Gastroesophageal sphincter (tissue), 3 donors: ENCODE data around the gene LRP1B.

Experiments used
- CTCF ChIP-seq, 4 experiments: fragments of 200-600 bp in 2 of 4; fragments of 450-650 bp in 2 of 4; sonication (generic) in 1 of 4; IDR thresholded peaks; one replicate each; pipeline ENCODE4 v1.5.1; 2017 to 2019; ENCODE audit warnings: antibody characterized with exemption in 4 of 4, mild to moderate bottlenecking in 2 of 4, moderate library complexity in 2 of 4
- POLR2A ChIP-seq, 2 donors: fragments of 450-650 bp; IDR thresholded peaks; one replicate each; pipeline ENCODE4 v1.6.1; 2017; ENCODE audit warnings: antibody characterized with exemption in 2 of 2, mild to moderate bottlenecking in 2 of 2, moderate library complexity in 1 of 2

GRCh38 chr2:140863713-140864112 is 1267.1 kb downstream of the LRP1B start:
- TF ChIP-seq CTCF (IDR thresholded peaks at IDR 0.05), result no peak
- no peak for TF ChIP-seq POLR2A (IDR thresholded peaks at IDR 0.05)
